NCI-H2029 treated with DMSO at 0.1 percent for 48 hours (cell line): ENCODE measurements around the gene RFX7.

Experiments
- DNase-seq: peaks from one replicate; lab custom pipeline; 2025; lab: John Stamatoyannopoulos, UW

RFX7 gene

GRCh38 chr15:56045068-56045748, 198.5 kb downstream of the RFX7 start:
- DNase-seq = no peak

- no peak for DNase-seq
Observed at GRCh38 chr15:56042982-56043980, 200.4 kb downstream of the RFX7 start.

- DNase-seq = no peak
Observed at GRCh38 chr15:56042498-56042897, 201.2 kb downstream of the RFX7 start.

DNA sequence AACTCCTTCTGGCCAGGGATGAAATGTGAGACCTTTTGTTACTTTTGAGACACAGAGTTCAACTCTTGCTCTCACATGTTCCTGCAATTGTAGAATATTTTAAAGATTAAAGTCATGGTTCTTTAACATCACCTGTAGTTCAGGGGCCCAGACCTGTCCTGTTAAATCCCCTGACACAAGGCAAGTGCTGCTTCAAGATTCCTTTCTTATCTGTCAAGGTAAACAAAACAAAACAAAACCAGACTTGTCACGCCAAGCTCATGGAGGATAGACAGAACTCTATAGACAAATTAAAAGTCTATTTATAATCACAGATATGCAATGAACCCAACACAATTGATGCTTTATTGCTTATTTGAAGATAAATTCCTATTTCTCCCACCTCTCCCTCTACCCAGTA, 201.6 kb downstream of the RFX7 start:
- no peak for DNase-seq

DNA sequence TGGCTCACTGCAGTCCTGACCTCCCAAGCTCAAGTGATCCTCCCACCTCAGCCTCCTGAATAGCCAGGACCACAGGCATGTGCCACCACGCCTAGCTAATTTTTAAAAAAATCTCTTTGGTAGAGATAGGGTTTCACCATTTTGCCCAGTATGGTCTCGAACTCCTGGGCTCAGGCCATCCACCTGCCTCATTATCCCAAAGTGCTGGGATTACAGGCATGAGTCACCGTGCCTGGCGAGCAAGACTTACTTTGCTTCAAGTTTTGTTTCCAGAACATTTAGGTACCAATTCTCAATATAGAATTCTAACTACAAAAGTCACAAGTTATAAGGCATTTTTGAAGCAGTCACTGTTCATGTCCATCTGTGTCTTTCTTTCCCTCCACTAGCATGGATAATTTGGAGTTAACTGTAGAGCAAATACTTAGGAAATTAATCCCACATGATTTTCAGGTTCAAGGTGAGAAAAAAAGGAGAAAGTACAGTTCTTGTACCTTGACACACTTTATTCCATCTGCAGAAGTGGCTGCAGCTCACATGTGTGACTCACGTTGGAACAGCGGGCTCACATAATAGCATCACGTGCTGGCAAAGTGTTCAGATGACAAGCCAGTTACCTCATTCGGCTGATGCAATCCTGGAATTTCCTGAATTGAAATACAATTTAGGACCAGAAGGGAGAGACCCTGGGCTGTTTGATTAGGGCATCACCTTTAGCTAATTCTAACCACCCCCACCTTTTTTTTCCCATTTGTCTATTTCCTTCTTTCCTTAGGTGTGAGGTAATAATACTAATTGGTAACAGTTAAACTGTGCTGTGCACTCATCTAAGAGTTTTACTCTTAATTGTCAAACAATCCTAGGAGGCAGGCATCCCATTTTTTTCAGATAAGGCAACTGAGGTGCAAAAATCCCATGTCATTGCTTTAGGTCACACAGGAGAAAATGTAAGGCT, 203.3 kb downstream of the RFX7 start:
- DNase-seq = no peak

GRCh38 chr15:56038707-56039106, 205.0 kb downstream of the RFX7 start:
- DNase-seq = no peak

- DNase-seq = no peak
Observed at GRCh38 chr15:56038015-56038414, 205.7 kb downstream of the RFX7 start.
